HEK293 (cell line): ENCODE measurements around the gene MKX.
A peak's percentile ranks its signal among the peaks of the same experiment; 100 is the strongest.

Source experiments
- CTCF ChIA-PET: fragments of 350-600 bp; formaldehyde crosslinking; extraction: SDS; loops from one replicate; lab custom pipeline; 2021; ENCODE audit warnings: antibody characterized with exemption; lab: Yijun Ruan, JAX
- POLR2A ChIA-PET: fragments of 300-600 bp; formaldehyde crosslinking; extraction: SDS; loops from one replicate; lab custom pipeline; 2020; ENCODE audit warnings: antibody characterized with exemption, inconsistent platforms; lab: Yijun Ruan, JAX
- H3K27ac ChIP-seq: fragments of 200-500 bp; sonication (Bioruptor generic); 2 replicates; pipeline ENCODE4 v1.5.1; 2014; ENCODE audit warnings: low read depth, low read length, control low read depth, inconsistent platforms; ENCODE audit errors: extremely low read depth
- H3K36me3 ChIP-seq, 2 experiments: fragments of 200-500 bp in 1 of 2; sonication (Bioruptor generic) in 1 of 2; 1 replicate in 1 of 2; 2 replicates in 1 of 2; pipeline ENCODE4 v1.5.1; 2014 to 2017; ENCODE audit warnings: inconsistent platforms in 2 of 2, low read length in 2 of 2; ENCODE audit not compliant: control insufficient read depth in 2 of 2, insufficient read depth in 1 of 2
- H3K4me1 ChIP-seq: fragments of 200-500 bp; sonication (Bioruptor generic); 2 replicates; pipeline ENCODE4 v1.5.1; 2014; ENCODE audit warnings: mild to moderate bottlenecking, low read length, inconsistent platforms; ENCODE audit not compliant: control insufficient read depth, insufficient read depth
- H3K4me3 ChIP-seq: 2 replicates; pipeline ENCODE4 v1.5.1; 2011; ENCODE audit warnings: low read depth, mild to moderate bottlenecking, control low read depth, low read length, moderate library complexity
- H3K9me3 ChIP-seq: fragments of 200-500 bp; sonication (Bioruptor generic); 2 replicates; pipeline ENCODE4 v1.5.1; 2014; ENCODE audit warnings: low read depth, low read length, inconsistent platforms; ENCODE audit not compliant: control insufficient read depth, insufficient read depth
- HIC1 ChIP-seq: fragments of 450-650 bp; formaldehyde crosslinking; IDR thresholded peaks from 2 replicates; pipeline ENCODE4 v1.5.1; 2016; ENCODE audit warnings: missing biosample characterization, missing genetic modification characterization
- HOXC10 ChIP-seq: sonication (generic); formaldehyde crosslinking; IDR thresholded peaks from 2 replicates; pipeline ENCODE4 v1.8.1; 2023; ENCODE audit warnings: mild to moderate bottlenecking, missing genetic modification reagents
- KLF9 ChIP-seq: fragments of 450-650 bp; formaldehyde crosslinking; IDR thresholded peaks from 2 replicates; pipeline ENCODE4 v1.5.1; 2016; ENCODE audit warnings: missing biosample characterization, missing genetic modification characterization, low read depth
- SCRT1 ChIP-seq: fragments of 450-650 bp; formaldehyde crosslinking; IDR thresholded peaks from 2 replicates; pipeline ENCODE4 v1.5.1; 2016; ENCODE audit warnings: missing biosample characterization, missing genetic modification characterization, borderline replicate concordance
- SP3 ChIP-seq: fragments of 450-650 bp; formaldehyde crosslinking; IDR thresholded peaks from 2 replicates; pipeline ENCODE4 v1.5.1; 2016; ENCODE audit warnings: missing biosample characterization, missing genetic modification characterization
- ZBTB1 ChIP-seq: fragments of 450-650 bp; formaldehyde crosslinking; IDR thresholded peaks from 2 replicates; pipeline ENCODE4 v1.5.1; 2016; ENCODE audit warnings: missing biosample characterization, missing genetic modification characterization
- ZBTB17 ChIP-seq: fragments of 450-650 bp; formaldehyde crosslinking; IDR thresholded peaks from 2 replicates; pipeline ENCODE4 v1.5.1; 2016; ENCODE audit warnings: missing biosample characterization, missing genetic modification characterization
- ZBTB26 ChIP-seq: fragments of 450-650 bp; formaldehyde crosslinking; optimal IDR thresholded peaks from 2 replicates; pipeline ENCODE3; 2016; ENCODE audit warnings: missing biosample characterization, mild to moderate bottlenecking, missing genetic modification characterization
- ZBTB44 ChIP-seq: fragments of 450-650 bp; IDR thresholded peaks from 2 replicates; pipeline ENCODE4 v1.5.1; 2018; ENCODE audit warnings: missing biosample characterization, mild to moderate bottlenecking, missing genetic modification characterization
- ZFHX2 ChIP-seq: fragments of 450-650 bp; formaldehyde crosslinking; conservative IDR thresholded peaks from 2 replicates; pipeline ENCODE4 v1.5.1; 2016; ENCODE audit warnings: missing biosample characterization, missing genetic modification characterization
- ZNF112 ChIP-seq: fragments of 450-650 bp; formaldehyde crosslinking; IDR thresholded peaks from 2 replicates; pipeline ENCODE4 v1.5.0; 2017; ENCODE audit warnings: missing biosample characterization, missing genetic modification characterization
- ZNF114 ChIP-seq: fragments of 450-650 bp; formaldehyde crosslinking; IDR thresholded peaks from 2 replicates; pipeline ENCODE4 v1.5.0; 2017; ENCODE audit warnings: missing biosample characterization, missing genetic modification characterization
- ZNF140 ChIP-seq: fragments of 450-650 bp; formaldehyde crosslinking; IDR thresholded peaks from 2 replicates; pipeline ENCODE4 v1.5.1; 2016; ENCODE audit warnings: missing biosample characterization, missing genetic modification characterization
- ZNF174 ChIP-seq: fragments of 450-650 bp; formaldehyde crosslinking; IDR thresholded peaks from 2 replicates; pipeline ENCODE4 v1.5.0; 2017; ENCODE audit warnings: missing biosample characterization, mild to moderate bottlenecking, missing genetic modification characterization
- ZNF202 ChIP-seq: fragments of 450-650 bp; formaldehyde crosslinking; IDR thresholded peaks from 2 replicates; pipeline ENCODE4 v1.5.1; 2016; ENCODE audit warnings: missing biosample characterization, missing genetic modification characterization, borderline replicate concordance
- ZNF302 ChIP-seq: fragments of 450-650 bp; formaldehyde crosslinking; IDR thresholded peaks from 2 replicates; pipeline ENCODE4 v1.5.1; 2016; ENCODE audit warnings: missing biosample characterization, missing genetic modification characterization, low read depth
- ZNF37A ChIP-seq: fragments of 450-650 bp; IDR thresholded peaks from 2 replicates; pipeline ENCODE4 v1.5.1; 2018; ENCODE audit warnings: missing biosample characterization, missing genetic modification characterization
- ZNF416 ChIP-seq: fragments of 450-650 bp; formaldehyde crosslinking; IDR thresholded peaks from 2 replicates; pipeline ENCODE4 v1.5.1; 2016; ENCODE audit warnings: missing biosample characterization, missing genetic modification characterization
- ZNF449 ChIP-seq: fragments of 450-650 bp; formaldehyde crosslinking; IDR thresholded peaks from 2 replicates; pipeline ENCODE4 v1.5.1; 2017; ENCODE audit warnings: missing biosample characterization, mild to moderate bottlenecking, missing genetic modification characterization, moderate library complexity
- ZNF488 ChIP-seq: fragments of 450-650 bp; formaldehyde crosslinking; IDR thresholded peaks from 2 replicates; pipeline ENCODE4 v1.5.1; 2016; ENCODE audit warnings: missing biosample characterization, missing genetic modification characterization
- ZNF548 ChIP-seq: fragments of 450-650 bp; formaldehyde crosslinking; IDR thresholded peaks from 2 replicates; pipeline ENCODE4 v1.5.1; 2016; ENCODE audit warnings: missing biosample characterization, missing genetic modification characterization
- ZNF561 ChIP-seq: fragments of 450-650 bp; IDR thresholded peaks from 2 replicates; pipeline ENCODE4 v1.5.1; 2018; ENCODE audit warnings: missing biosample characterization, missing genetic modification characterization, borderline replicate concordance
- ZNF776 ChIP-seq: fragments of 450-650 bp; formaldehyde crosslinking; IDR thresholded peaks from 2 replicates; pipeline ENCODE4 v1.5.0; 2017; ENCODE audit warnings: missing biosample characterization, missing genetic modification characterization, borderline replicate concordance
- ZNF777 ChIP-seq: fragments of 450-650 bp; formaldehyde crosslinking; IDR thresholded peaks from 2 replicates; pipeline ENCODE4 v1.5.1; 2017; ENCODE audit warnings: missing biosample characterization, missing genetic modification characterization, borderline replicate concordance
- ZNF792 ChIP-seq: fragments of 450-650 bp; formaldehyde crosslinking; IDR thresholded peaks from 2 replicates; pipeline ENCODE4 v1.5.1; 2016; ENCODE audit warnings: missing biosample characterization, missing genetic modification characterization
- ZSCAN30 ChIP-seq: fragments of 450-650 bp; IDR thresholded peaks from 2 replicates; pipeline ENCODE4 v1.5.1; 2018; ENCODE audit warnings: missing biosample characterization, mild to moderate bottlenecking, missing genetic modification characterization, moderate library complexity
- ZSCAN4 ChIP-seq: fragments of 450-650 bp; formaldehyde crosslinking; IDR thresholded peaks from 2 replicates; pipeline ENCODE4 v1.5.1; 2017; ENCODE audit warnings: missing biosample characterization, missing genetic modification characterization
- TF ChIP-seq, protein P1 (sequence below): fragments of 450-650 bp; formaldehyde crosslinking; IDR thresholded peaks from 2 replicates; pipeline ENCODE4 v1.5.1; 2016; ENCODE audit warnings: missing biosample characterization, missing genetic modification characterization

MKX gene

DNA sequence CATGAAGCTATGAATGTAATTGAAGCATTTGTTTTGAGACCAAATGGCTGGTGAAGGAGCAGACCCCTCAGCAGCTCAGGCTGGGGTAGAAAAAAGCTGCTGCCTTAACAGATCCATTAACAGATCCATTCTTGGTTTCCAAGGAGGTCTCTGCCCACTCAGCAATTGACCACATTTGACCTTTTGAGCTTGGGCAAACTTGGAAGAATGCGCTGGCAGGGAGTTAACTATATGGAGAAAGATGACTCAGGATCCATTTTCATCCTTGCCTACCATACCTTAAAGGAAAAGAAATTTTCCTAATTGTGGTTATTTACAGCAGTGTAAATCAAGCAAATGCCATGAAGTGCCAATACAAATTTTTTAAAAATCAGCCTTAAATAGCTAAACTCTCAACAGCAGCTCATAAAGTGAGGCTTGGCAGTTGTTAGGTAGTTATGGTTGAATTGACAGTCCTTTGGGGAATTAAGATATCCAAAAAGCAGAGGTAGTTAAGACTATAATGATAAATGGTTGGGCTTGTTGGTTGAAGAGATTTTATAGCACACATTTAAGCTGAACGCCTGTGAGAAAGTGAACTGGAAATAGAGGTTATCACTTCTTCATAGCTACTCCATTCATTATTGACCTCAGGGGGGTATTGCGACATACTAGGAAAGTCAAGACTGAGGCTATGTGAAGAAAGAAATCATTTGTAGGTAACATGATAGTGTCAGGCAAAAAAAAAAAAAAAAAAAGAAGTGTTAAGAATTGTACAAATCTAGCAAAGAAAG, 83.9 kb downstream of the MKX start (continued):
- peak; percentile 93 for TF ChIP-seq ZNF449 (tag by site-specific recombination)
- TF ChIP-seq, protein P1, sequence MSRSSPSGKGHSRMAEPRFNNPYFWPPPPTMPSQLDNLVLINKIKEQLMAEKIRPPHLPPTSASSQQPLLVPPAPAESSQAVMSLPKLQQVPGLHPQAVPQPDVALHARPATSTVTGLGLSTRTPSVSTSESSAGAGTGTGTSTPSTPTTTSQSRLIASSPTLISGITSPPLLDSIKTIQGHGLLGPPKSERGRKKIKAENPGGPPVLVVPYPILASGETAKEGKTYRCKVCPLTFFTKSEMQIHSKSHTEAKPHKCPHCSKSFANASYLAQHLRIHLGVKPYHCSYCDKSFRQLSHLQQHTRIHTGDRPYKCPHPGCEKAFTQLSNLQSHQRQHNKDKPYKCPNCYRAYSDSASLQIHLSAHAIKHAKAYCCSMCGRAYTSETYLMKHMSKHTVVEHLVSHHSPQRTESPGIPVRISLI = no peak
- peak; percentile 32 for TF ChIP-seq ZFHX2 (tag by site-specific recombination)
- TF ChIP-seq ZBTB17 (tag by site-specific recombination) = no peak
- TF ChIP-seq ZNF302 (tag by site-specific recombination) = no peak
- no peak for TF ChIP-seq ZNF114 (tag by site-specific recombination)
- TF ChIP-seq ZNF488 (tag by site-specific recombination) = no peak
- no peak for TF ChIP-seq SP3 (tag by site-specific recombination)
- TF ChIP-seq KLF9 (tag by site-specific recombination) = no peak
- no peak for TF ChIP-seq HIC1 (tag by site-specific recombination)
- TF ChIP-seq ZNF416 (tag by site-specific recombination) = no peak
- TF ChIP-seq ZSCAN30 (tag by site-specific recombination) = 0 out of 2 replicates have a peak, but pooled peaks have one; percentile 35

GRCh38 chr10:27660711-27661110, 84.9 kb downstream of the MKX start:
- H3K9me3 ChIP-seq = no peaks in the 10 kb centered on the region
- peaks cover 30% of the 10 kb centered on the region for H3K4me1 ChIP-seq
- peak overlapping the region; percentile 47; the same call in 1 of the 2 replicates for H3K27ac ChIP-seq
- POLR2A ChIA-PET = no interaction called here
- CTCF ChIA-PET = interaction anchor here (0.9 to 1.8 kb wide), 2 partner anchors 9 to 21 kb away, joined by 4 to 6 read pairs; no protein-coding TSS in a partner anchor
- no peaks in the 10 kb centered on the region for H3K36me3 ChIP-seq
- H3K4me3 ChIP-seq = no peak overlapping the region
- TF ChIP-seq HOXC10 (CRISPR knock-in tag) (no peak), ZNF777 (no peak), ZNF776 (tag by site-specific recombination) (no peak), ZSCAN4 (no peak), ZNF202 (no peak), ZBTB26 (tag by site-specific recombination) (no peak), ZNF548 (tag by site-specific recombination) (no peak), SCRT1 (tag by site-specific recombination) (no peak), ZNF792 (no peak), ZNF140 (tag by site-specific recombination) (no peak), ZBTB1 (tag by site-specific recombination) (no peak), ZNF174 (tag by site-specific recombination) (no peak), ZNF561 (tag by site-specific recombination) (no peak), ZNF112 (tag by site-specific recombination) (no peak), ZNF37A (tag by site-specific recombination) (no peak), ZBTB44 (tag by site-specific recombination) (no peak)
